H9 (cell line): ENCODE results near the gene EPHB2. TPM values are rescaled to one million over a fixed set of nuclear protein-coding genes. Genes with fewer than 3 reads are reported as not detected.

Source experiments
- DNase-seq: peaks from one replicate; pipeline ENCODE4 v3.0.0-alpha.2; 2017
- H2AFZ ChIP-seq: one replicate; pipeline ENCODE4 v1.6.1; 2013; ENCODE audit warnings: mild to moderate bottlenecking, low read length, control low read depth, moderate library complexity
- H2AK5ac ChIP-seq: 2 replicates; pipeline ENCODE4 v1.6.1; 2013; ENCODE audit warnings: low read length, control low read depth, mixed read lengths; ENCODE audit not compliant: insufficient read length
- H2BK120ac ChIP-seq: one replicate; pipeline ENCODE4 v1.6.1; 2013; ENCODE audit warnings: low read depth, mild to moderate bottlenecking, low read length, control low read depth, inconsistent platforms; ENCODE audit not compliant: poor library complexity, severe bottlenecking
- H2BK12ac ChIP-seq: 2 replicates; pipeline ENCODE4 v1.6.1; 2013; ENCODE audit warnings: low read length, control low read depth, mixed read lengths, low read depth; ENCODE audit not compliant: insufficient read length
- H2BK15ac ChIP-seq: 2 replicates; pipeline ENCODE4 v1.6.1; 2013; ENCODE audit warnings: low read depth, low read length, control low read depth
- H2BK20ac ChIP-seq: one replicate; pipeline ENCODE4 v1.6.1; 2013; ENCODE audit warnings: low read depth, mild to moderate bottlenecking, low read length, control low read depth, inconsistent platforms; ENCODE audit not compliant: poor library complexity, severe bottlenecking
- H2BK5ac ChIP-seq: 2 replicates; pipeline ENCODE4 v1.6.1; 2013; ENCODE audit warnings: low read length, control low read depth, mixed read lengths; ENCODE audit not compliant: insufficient read length
- H3K14ac ChIP-seq: 2 replicates; pipeline ENCODE4 v1.6.1; 2013; ENCODE audit warnings: low read length, control low read depth; ENCODE audit not compliant: insufficient read depth
- H3K18ac ChIP-seq: 2 replicates; pipeline ENCODE4 v1.6.1; 2013; ENCODE audit warnings: low read depth, mild to moderate bottlenecking, mixed read lengths, low read length, control low read depth; ENCODE audit not compliant: insufficient read length
- H3K23ac ChIP-seq: 2 replicates; pipeline ENCODE4 v1.6.1; 2013; ENCODE audit warnings: low read length, control low read depth, mixed read lengths, low read depth; ENCODE audit not compliant: insufficient read length
- H3K23me2 ChIP-seq: 2 replicates; pipeline ENCODE4 v1.6.1; 2013; ENCODE audit warnings: low read depth, mild to moderate bottlenecking, mixed read lengths, low read length, control low read depth; ENCODE audit not compliant: insufficient read length, poor library complexity, severe bottlenecking
- H3K27ac ChIP-seq: 2 replicates; pipeline ENCODE4 v1.5.1; 2013; ENCODE audit warnings: low read length, control low read depth, mixed read lengths, low read depth; ENCODE audit not compliant: insufficient read length
- H3K27me3 ChIP-seq: 2 replicates; pipeline ENCODE4 v1.6.1; 2013; ENCODE audit warnings: low read length, control low read depth, inconsistent platforms; ENCODE audit not compliant: insufficient read depth
- H3K4ac ChIP-seq: 2 replicates; pipeline ENCODE4 v1.6.1; 2013; ENCODE audit warnings: low read depth, mild to moderate bottlenecking, control low read depth, inconsistent platforms, low read length, moderate library complexity
- H3K4me1 ChIP-seq: 2 replicates; pipeline ENCODE4 v1.6.1; 2013; ENCODE audit warnings: low read length, control low read depth, inconsistent platforms; ENCODE audit not compliant: insufficient read depth
- H3K4me2 ChIP-seq: 2 replicates; pipeline ENCODE4 v1.6.1; 2013; ENCODE audit warnings: low read length, control low read depth, mixed read lengths; ENCODE audit not compliant: insufficient read length, insufficient read depth
- H3K56ac ChIP-seq: 2 replicates; pipeline ENCODE4 v1.6.1; 2013; ENCODE audit warnings: low read depth, mild to moderate bottlenecking, mixed read lengths, low read length, control low read depth; ENCODE audit not compliant: insufficient read length
- H3K79me1 ChIP-seq: 2 replicates; pipeline ENCODE4 v1.6.1; 2013; ENCODE audit warnings: low read depth, mild to moderate bottlenecking, moderate library complexity, low read length, control low read depth, inconsistent platforms; ENCODE audit not compliant: insufficient read depth, poor library complexity, severe bottlenecking
- H3K79me2 ChIP-seq: 2 replicates; pipeline ENCODE4 v1.6.1; 2013; ENCODE audit warnings: low read length, control low read depth, inconsistent platforms; ENCODE audit not compliant: insufficient read depth
- H3K9ac ChIP-seq: 2 replicates; pipeline ENCODE4 v1.6.1; 2013; ENCODE audit warnings: low read length, control low read depth, mixed read lengths; ENCODE audit not compliant: insufficient read length; ENCODE audit errors: extremely low read depth
- H3K9me3 ChIP-seq: one replicate; pipeline ENCODE4 v1.6.1; 2013; ENCODE audit warnings: low read depth, low read length, inconsistent platforms; ENCODE audit not compliant: control insufficient read depth
- H3T11ph ChIP-seq: one replicate; pipeline ENCODE4 v1.6.1; 2013; ENCODE audit warnings: mild to moderate bottlenecking, low read length, control low read depth, inconsistent platforms
- H4K20me1 ChIP-seq: one replicate; pipeline ENCODE4 v1.6.1; 2013; ENCODE audit not compliant: control insufficient read depth, insufficient read length, insufficient read depth
- H4K5ac ChIP-seq: 2 replicates; pipeline ENCODE4 v1.6.1; 2013; ENCODE audit warnings: low read depth, mild to moderate bottlenecking, mixed read lengths, low read length, control low read depth; ENCODE audit not compliant: insufficient read length
- H4K8ac ChIP-seq: replicated peaks from 2 replicates; pipeline ENCODE4 v1.6.1; 2013; ENCODE audit warnings: low read length, control low read depth, mixed read lengths, low read depth; ENCODE audit not compliant: insufficient read length
- H4K91ac ChIP-seq: 2 replicates; pipeline ENCODE4 v1.6.1; 2013; ENCODE audit warnings: low read depth, mild to moderate bottlenecking, moderate library complexity, mixed read lengths, low read length, control low read depth; ENCODE audit not compliant: insufficient read length
- H3K27ac Mint-ChIP-seq, 3 experiments: 2 replicates in 2 of 3; 3 replicates in 1 of 3; pipeline ENCODE4 v1.8.0; 2020 to 2021; ENCODE audit warnings: mixed read lengths in 3 of 3, mild to moderate bottlenecking in 1 of 3, moderate library complexity in 1 of 3
- H3K27me3 Mint-ChIP-seq: 2 replicates; pipeline ENCODE4 v1.8.0; 2021; ENCODE audit warnings: low read depth, mild to moderate bottlenecking, moderate library complexity, mixed read lengths
- H3K36me3 Mint-ChIP-seq, 3 experiments: 2 replicates in 2 of 3; 3 replicates in 1 of 3; pipeline ENCODE4 v1.8.0; 2020 to 2021; ENCODE audit warnings: low read depth in 3 of 3, mixed read lengths in 3 of 3; ENCODE audit not compliant: insufficient read depth in 1 of 3
- H3K4me1 Mint-ChIP-seq, 2 experiments: 2 replicates each; pipeline ENCODE4 v1.8.0; 2020; ENCODE audit warnings: mixed read lengths in 2 of 2
- H3K4me3 Mint-ChIP-seq, 2 experiments: 2 replicates in 1 of 2; 3 replicates in 1 of 2; pipeline ENCODE4 v1.8.0; 2020 to 2021; ENCODE audit warnings: mild to moderate bottlenecking in 2 of 2, mixed read lengths in 2 of 2, moderate library complexity in 1 of 2
- H3K9me3 Mint-ChIP-seq, 2 experiments: 2 replicates in 1 of 2; 3 replicates in 1 of 2; pipeline ENCODE4 v1.8.0; 2020; ENCODE audit warnings: mild to moderate bottlenecking in 2 of 2, mixed read lengths in 2 of 2, moderate library complexity in 1 of 2
- CTCF ChIP-seq: fragments of 200-600 bp; sonication (generic); conservative IDR thresholded peaks from 3 replicates; pipeline ENCODE4 v1.8.0; 2021; ENCODE audit warnings: antibody characterized with exemption, mild to moderate bottlenecking
- WGBS: extraction: QIAGEN DNeasy Blood & Tissue Kit; methylation state at CpG from one replicate; pipeline ENCODE4 v1.1.7; 2013; ENCODE audit warnings: missing lambda C conversion rate, low lambda C conversion rate, mixed read lengths; ENCODE audit not compliant: insufficient read length; ENCODE audit errors: extremely low coverage; 5-methylcytosine and 5-hydroxymethylcytosine counted together
- total RNA-seq: library from RNA; stranded (reverse); gene quantifications from 2 replicates; pipeline ENCODE4 v1.2.1, GENCODE V29; 2021

The EPHB2 gene
- total RNA-seq, 1 experiment from 2014 or later, result 9.5 TPM

- Histone ChIP-seq H3K79me2 (no peaks in the 10 kb centered on the region), H3K14ac (no peak overlapping the region), H3K56ac (no peak overlapping the region), H4K5ac (no peak overlapping the region), H2AK5ac (no peak overlapping the region), H2BK20ac (no peak overlapping the region), H3T11ph (no peak overlapping the region), H3K27me3 (no peaks in the 10 kb centered on the region), H4K20me1 (no peaks in the 10 kb centered on the region), H3K4me1 (no peaks in the 10 kb centered on the region; the same call in 1 of the 2 replicates), H3K23ac (no peak overlapping the region), H3K9ac (no peak overlapping the region), H4K91ac (no peak overlapping the region), H4K8ac (no peak overlapping the region), H2BK5ac (no peak overlapping the region), H3K4me2 (no peak overlapping the region), H2AFZ (peak overlapping the region; percentile 35), H2BK120ac (no peak overlapping the region), H3K79me1 (no peaks in the 10 kb centered on the region), H2BK12ac (no peak overlapping the region), H2BK15ac (no peak overlapping the region), H3K18ac (no peak overlapping the region), H3K27ac (no peak overlapping the region), H3K23me2 (no peaks in the 10 kb centered on the region), H3K4ac (no peak overlapping the region), H3K9me3 (no peaks in the 10 kb centered on the region)
- H3K36me3 Mint-ChIP-seq, result no peaks in the 10 kb centered on the region
- H3K4me3 Mint-ChIP-seq, result no peak overlapping the region
- peaks cover 13% of the 10 kb centered on the region for H3K27me3 Mint-ChIP-seq
- H3K27ac Mint-ChIP-seq, result no peak overlapping the region; a peak in 1 of 7 replicates
- no peak for TF ChIP-seq CTCF
- DNase-seq, result no peak
- peaks cover 5 to 10% of the 10 kb centered on the region in 2 experiments for H3K4me1 Mint-ChIP-seq
- no peaks in the 10 kb centered on the region for H3K9me3 Mint-ChIP-seq
- no CpG with 5 or more reads among the region's 11 CpGs for WGBS
These were observed 21.1 kb upstream of the EPHB2 start for GRCh38 chr1:22689505-22689904.
